ENCODE data around the gene RYR2.

Gene RYR2

GRCh38 chr1:237054313-237054712, 12.3 kb downstream of the RYR2 start:
- TF ChIP-seq CTCF (IDR thresholded peaks at IDR 0.05; ENCODE audit: control extremely low read depth, extremely low read depth, low read depth, missing control alignments): no peak
- DNase-seq (ENCODE audit: extremely low spot score): no peak
- CTCF ChIA-PET: interaction anchor here (2.1 kb wide), 1 partner anchor 15 kb away, joined by 4 read pairs; no protein-coding TSS in a partner anchor
- POLR2A ChIA-PET: no interaction called here

- ChIA-PET POLR2A (no interaction called here), CTCF (interaction anchor here (0.9 kb wide), 1 partner anchor 12 kb away, joined by 3 read pairs; no protein-coding TSS in a partner anchor)
- TF ChIP-seq CTCF (IDR thresholded peaks at IDR 0.05; ENCODE audit: control extremely low read depth, extremely low read depth, low read depth, missing control alignments): no peak
- no peak for DNase-seq (ENCODE audit: extremely low spot score)
Measured at GRCh38 chr1:237058470-237058869, 16.5 kb downstream of the RYR2 start.

- TF ChIP-seq CTCF (IDR thresholded peaks at IDR 0.05; ENCODE audit: control extremely low read depth, extremely low read depth, low read depth, missing control alignments): no peak
- no peak for DNase-seq (ENCODE audit: extremely low spot score)
- ChIA-PET POLR2A (no interaction called here), CTCF (no interaction called here)
Measured at GRCh38 chr1:237059244-237059643, 17.3 kb downstream of the RYR2 start.

GRCh38 chr1:237062976-237063375, 21.0 kb downstream of the RYR2 start:
- TF ChIP-seq CTCF (IDR thresholded peaks at IDR 0.05; ENCODE audit: control extremely low read depth, extremely low read depth, low read depth, missing control alignments): no peak
- ChIA-PET CTCF (no interaction called here), POLR2A (no interaction called here)
- DNase-seq (ENCODE audit: extremely low spot score): no peak

GRCh38 chr1:237065903-237066302, 23.9 kb downstream of the RYR2 start:
- POLR2A ChIA-PET: no interaction called here
- no peak for TF ChIP-seq CTCF (IDR thresholded peaks at IDR 0.05; ENCODE audit: control extremely low read depth, extremely low read depth, low read depth, missing control alignments)
- DNase-seq (ENCODE audit: extremely low spot score): no peak
- CTCF ChIA-PET: no interaction called here

- no peak for TF ChIP-seq CTCF (IDR thresholded peaks at IDR 0.05; ENCODE audit: control extremely low read depth, extremely low read depth, low read depth, missing control alignments)
- DNase-seq (ENCODE audit: extremely low spot score): no peak
- POLR2A ChIA-PET: no interaction called here
- CTCF ChIA-PET: interaction anchor here (1.3 kb wide), 1 partner anchor 13 kb away, joined by 3 read pairs; no protein-coding TSS in a partner anchor
Measured at GRCh38 chr1:237070519-237070918, 28.5 kb downstream of the RYR2 start.

Measured in GM10248 (cell line).